ENCODE results near the gene OLFML2A. TPM values are rescaled to one million over a fixed set of nuclear protein-coding genes. Genes with fewer than 3 reads are reported as not detected.
"Not testable (repeated sequence)": the region's sequence is repeated elsewhere in the genome, so short reads cannot be mapped to it uniquely, and the experiment has no call there.

The OLFML2A gene
- total RNA-seq (2021) (1.4 and 2.9 TPM in 2 replicates), Bru-seq, nascent RNA (percentile 24 among the genes with signal in this experiment), BruChase-seq, experiment 1, labeled RNA remaining after a 2-hour chase (percentile 27 among the genes with signal in this experiment), BruChase-seq, experiment 2, labeled RNA remaining after a 6-hour chase (percentile 37 among the genes with signal in this experiment)
- long read RNA-seq, partial matches to known transcripts = 0 of 1 reads
- long read RNA-seq, other reads (novel, unspliced or antisense) = 1 of 1 reads

DNA sequence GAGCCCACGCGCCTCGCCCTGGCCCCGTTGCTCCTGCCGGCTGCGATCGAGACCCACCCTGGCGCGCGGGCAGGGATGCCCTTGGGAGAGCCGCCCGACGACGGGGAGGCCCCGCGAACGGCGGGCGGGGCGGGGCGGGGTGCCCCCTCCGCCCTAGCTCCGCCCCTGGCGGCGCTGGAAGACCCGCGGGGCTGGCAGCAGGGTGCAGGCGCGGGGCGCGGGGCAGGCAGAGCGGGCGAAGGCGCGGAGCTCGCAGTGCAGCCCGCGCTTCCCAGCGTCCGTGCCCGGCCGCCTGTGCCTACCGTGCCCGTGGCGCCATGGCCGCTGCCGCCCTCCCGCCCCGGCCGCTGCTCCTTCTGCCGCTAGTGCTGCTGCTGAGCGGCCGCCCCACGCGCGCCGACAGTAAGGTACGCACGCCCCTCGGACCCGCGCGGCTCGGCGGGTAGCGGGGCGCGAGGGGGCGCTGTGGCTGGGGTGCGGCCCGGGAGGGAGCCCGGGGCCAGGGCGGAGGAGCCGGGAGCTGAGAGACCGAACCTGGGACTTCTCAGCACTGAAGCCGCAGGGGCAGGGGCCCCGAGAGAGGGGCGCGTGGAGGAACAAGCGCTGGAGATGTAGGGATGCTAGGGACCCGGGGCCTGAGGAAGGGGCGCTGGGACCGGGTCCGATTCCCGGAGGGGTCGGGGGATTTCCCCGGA is at the start of gene OLFML2A:
TSS of gene OLFML2A (plus strand) at position 180 of the 695 bp plus-strand sequence. CDS start at position 318, 138 bp downstream.
- no peak for TF ChIP-seq EZH2 (IDR thresholded peaks at IDR 0.05; ENCODE audit: borderline replicate concordance, low read depth, low read length, poor library complexity, severe bottlenecking)
- peak; percentile 46; the same call in 1 of the 2 replicates for TF ChIP-seq CTCF (conservative IDR thresholded peaks at IDR 0.05; ENCODE audit: low read depth, low read length)
- ChIA-PET CTCF (interaction anchor here (0.6 to 1.6 kb wide), 5 partner anchors 55 to 274 kb away, joined by 3 to 4 read pairs (median 3); partner anchors contain the start of gene WDR38), POLR2A (ENCODE audit: low non-redundant PET) (interaction anchor here (0.5 kb wide), 1 partner anchor 85 kb away, joined by 4 read pairs; no protein-coding TSS in a partner anchor)
- Histone ChIP-seq H3K36me3 (ENCODE audit: insufficient read depth, low read length, poor library complexity, severe bottlenecking) (no peaks in the 10 kb centered on the region), H3K4me3 (ENCODE audit: low read depth, low read length, poor library complexity, severe bottlenecking) (peak within 1 kb of the TSS; percentile 55), H3K4me1 (ENCODE audit: insufficient read depth, low read length, poor library complexity, severe bottlenecking) (peaks cover 17% of the 10 kb centered on the region), H3K27ac (ENCODE audit: low read depth, low read length, poor library complexity, severe bottlenecking) (no peak within 1 kb of the TSS), H3K9me3 (ENCODE audit: low read depth, low read length, poor library complexity, severe bottlenecking) (no peaks in the 10 kb centered on the region), H3K27me3 (replicated peaks; ENCODE audit: insufficient read depth, low read depth, low read length, poor library complexity) (no peaks in the 10 kb centered on the region)
- intact Hi-C loops (cut with micrococcal nuclease; ENCODE audit: unreplicated experiment) = loop anchor here (5.0 kb wide), 1 partner anchor 60 kb away; no protein-coding TSS in a partner anchor
- peak; percentile 66 for DNase-seq (ENCODE audit: low spot score)
- BruUV-seq (replicated peaks) = no TSS peak

DNA sequence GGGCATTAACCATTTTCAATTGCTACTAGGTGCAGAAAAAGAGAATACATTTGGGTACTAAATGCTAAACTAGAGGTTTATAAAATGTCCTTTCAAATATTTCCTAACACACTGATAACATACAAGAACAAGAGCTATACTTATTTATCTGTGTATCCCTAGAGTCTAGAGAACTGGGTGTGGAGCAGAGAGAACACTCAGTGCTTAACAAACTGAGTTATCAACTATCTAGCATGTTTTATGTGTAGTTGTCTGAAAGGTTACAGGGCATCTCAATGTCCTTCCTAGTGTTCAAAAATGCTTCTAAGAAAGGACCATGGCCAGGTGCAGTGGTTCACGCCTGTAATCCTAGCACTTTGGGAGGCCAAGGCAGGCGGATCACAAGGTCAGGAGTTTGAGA is 46.2 kb upstream of the OLFML2A start:
- ChIA-PET POLR2A (ENCODE audit: low non-redundant PET) (no interaction called here), CTCF (interaction anchor here (0.7 kb wide), 1 partner anchor 13 kb away, joined by 4 read pairs; no protein-coding TSS in a partner anchor)
- Histone ChIP-seq H3K9me3 (ENCODE audit: low read depth, low read length, poor library complexity, severe bottlenecking) (no peaks in the 10 kb centered on the region), H3K27ac (ENCODE audit: low read depth, low read length, poor library complexity, severe bottlenecking) (no peak overlapping the region), H3K36me3 (ENCODE audit: insufficient read depth, low read length, poor library complexity, severe bottlenecking) (peaks cover 6% of the 10 kb centered on the region), H3K27me3 (replicated peaks; ENCODE audit: insufficient read depth, low read depth, low read length, poor library complexity) (no peaks in the 10 kb centered on the region), H3K4me1 (ENCODE audit: insufficient read depth, low read length, poor library complexity, severe bottlenecking) (peaks cover 8% of the 10 kb centered on the region), H3K4me3 (ENCODE audit: low read depth, low read length, poor library complexity, severe bottlenecking) (no peak overlapping the region)
- TF ChIP-seq EZH2 (IDR thresholded peaks at IDR 0.05; ENCODE audit: borderline replicate concordance, low read depth, low read length, poor library complexity, severe bottlenecking) (no peak), CTCF (conservative IDR thresholded peaks at IDR 0.05; ENCODE audit: low read depth, low read length) (no peak)
- intact Hi-C loops (cut with micrococcal nuclease; ENCODE audit: unreplicated experiment) = no loop called here
- no peak for DNase-seq (ENCODE audit: low spot score)
- BruUV-seq (replicated peaks) = no TSS peak

DNA sequence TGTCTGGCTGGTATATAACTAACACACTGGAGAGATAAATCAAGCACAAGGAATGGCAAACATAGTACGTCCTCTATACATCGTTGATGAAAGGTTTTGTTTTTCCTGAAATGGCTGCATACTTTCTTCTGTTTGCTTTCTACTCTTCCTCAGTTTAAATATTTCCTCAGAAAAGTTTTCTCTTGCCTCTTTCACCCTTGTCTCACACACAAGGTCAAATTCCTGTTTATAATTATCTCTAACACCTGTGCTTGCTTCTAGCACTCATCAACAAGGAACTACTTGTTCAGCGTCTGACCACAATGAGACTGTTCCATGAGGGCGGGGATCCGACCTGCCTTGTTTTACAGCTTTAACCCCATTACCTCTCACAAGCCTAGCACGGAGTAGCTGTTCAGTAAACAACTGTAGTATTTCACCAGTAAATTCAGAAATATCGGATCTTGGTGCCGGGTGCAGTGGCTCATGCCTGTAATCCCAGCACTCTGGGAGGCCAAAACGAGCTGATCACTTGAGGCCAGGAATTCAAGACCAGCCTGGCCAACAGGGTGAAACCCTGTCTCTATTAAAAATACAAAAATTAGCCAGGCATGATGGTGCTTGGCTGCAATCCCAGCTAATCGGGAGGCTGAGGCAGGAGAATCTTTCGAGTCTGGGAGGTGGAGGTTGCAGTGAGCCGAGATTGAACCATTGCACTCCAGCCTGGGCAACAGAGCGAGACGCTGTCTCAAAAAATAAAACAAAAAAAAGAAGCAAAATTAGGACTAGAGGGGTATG is 42.8 kb upstream of the OLFML2A start:
- no peak for TF ChIP-seq CTCF (conservative IDR thresholded peaks at IDR 0.05; ENCODE audit: low read depth, low read length)
- no peak for TF ChIP-seq EZH2 (IDR thresholded peaks at IDR 0.05; ENCODE audit: borderline replicate concordance, low read depth, low read length, poor library complexity, severe bottlenecking)
- intact Hi-C loops (cut with micrococcal nuclease; ENCODE audit: unreplicated experiment) = no loop called here
- Histone ChIP-seq H3K4me1 (ENCODE audit: insufficient read depth, low read length, poor library complexity, severe bottlenecking) (peaks cover 8% of the 10 kb centered on the region), H3K36me3 (ENCODE audit: insufficient read depth, low read length, poor library complexity, severe bottlenecking) (peaks cover 6% of the 10 kb centered on the region), H3K9me3 (ENCODE audit: low read depth, low read length, poor library complexity, severe bottlenecking) (no peaks in the 10 kb centered on the region), H3K4me3 (ENCODE audit: low read depth, low read length, poor library complexity, severe bottlenecking) (no peak overlapping the region), H3K27me3 (replicated peaks; ENCODE audit: insufficient read depth, low read depth, low read length, poor library complexity) (no peaks in the 10 kb centered on the region), H3K27ac (ENCODE audit: low read depth, low read length, poor library complexity, severe bottlenecking) (no peak overlapping the region)
- CTCF ChIA-PET = no interaction called here
- BruUV-seq (replicated peaks) = no TSS peak
- DNase-seq (ENCODE audit: low spot score) = no peak
- POLR2A ChIA-PET (ENCODE audit: low non-redundant PET) = no interaction called here

GRCh38 chr9:124734741-124735083 is 42.2 kb upstream of the OLFML2A start:
- CTCF ChIA-PET; H3K27ac ChIP-seq (ENCODE audit: low read depth, low read length, poor library complexity, severe bottlenecking); BruUV-seq (replicated peaks); DNase-seq (ENCODE audit: low spot score); intact Hi-C loops (cut with micrococcal nuclease; ENCODE audit: unreplicated experiment); H3K4me3 ChIP-seq (ENCODE audit: low read depth, low read length, poor library complexity, severe bottlenecking); H3K9me3 ChIP-seq (ENCODE audit: low read depth, low read length, poor library complexity, severe bottlenecking); H3K4me1 ChIP-seq (ENCODE audit: insufficient read depth, low read length, poor library complexity, severe bottlenecking); H3K36me3 ChIP-seq (ENCODE audit: insufficient read depth, low read length, poor library complexity, severe bottlenecking); POLR2A ChIA-PET (ENCODE audit: low non-redundant PET); H3K27me3 ChIP-seq (replicated peaks; ENCODE audit: insufficient read depth, low read depth, low read length, poor library complexity): not testable (repeated sequence)

All from A673 (cell line).